ENCODE measurements around the gene DCST1.
"Not testable (repeated sequence)": the region's sequence is repeated elsewhere in the genome, so short reads cannot be mapped to it uniquely, and the experiment has no call there.

The DCST1 gene

GRCh38 chr1:154992721-154993571 is 40.7 kb upstream of the DCST1 start:
- POLR2A ChIA-PET = no interaction called here
- H3K4me3 ChIP-seq (ENCODE audit: control insufficient read depth in 1 of 7, extremely low read depth in 1 of 7, insufficient read depth in 4 of 7, low read depth in 2 of 7, low read length in 6 of 7) = no peak overlapping the region
- CTCF ChIA-PET = interaction anchor here (0.7 to 14.0 kb wide), 12 partner anchors 8 to 86 kb away, joined by 3 to 320 read pairs (median 6); partner anchors contain the start of genes CKS1B, FLAD1, PBXIP1 and PYGO2

DNA sequence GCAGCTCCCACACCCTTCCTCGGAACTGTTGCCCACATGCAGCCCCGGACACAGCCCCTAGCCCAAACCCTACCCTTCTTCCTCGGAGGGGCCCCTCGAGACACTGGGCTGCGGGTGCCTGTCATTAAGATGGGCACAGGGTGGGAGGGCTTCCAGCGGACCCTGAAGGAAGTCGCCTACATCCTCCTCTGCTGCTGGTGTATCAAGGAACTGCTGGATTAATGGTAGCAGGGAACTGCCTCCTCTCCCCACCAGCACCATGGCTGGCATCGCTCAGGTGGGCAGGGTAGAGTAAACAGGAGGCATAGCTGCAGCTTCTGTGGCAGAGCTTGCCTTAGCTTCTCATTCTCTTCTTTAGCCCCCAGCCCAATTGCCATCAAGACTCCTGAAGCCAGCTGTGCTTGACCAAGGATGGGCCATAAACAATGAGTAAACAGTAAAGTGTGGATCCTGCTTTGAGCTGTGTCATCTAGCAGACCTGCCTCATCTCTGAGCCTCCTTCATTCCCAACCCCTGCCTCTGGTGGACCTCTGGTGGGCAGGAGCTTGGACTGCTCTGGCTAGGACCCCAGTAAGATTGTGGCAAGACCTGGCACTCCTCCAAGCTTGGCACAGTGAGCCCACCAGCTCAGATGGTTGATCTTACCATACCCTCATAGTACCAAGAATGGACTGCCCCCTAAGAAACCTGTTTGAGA is 39.9 kb upstream of the DCST1 start, which contains the start of gene LENEP:
LENEP (plus strand) TSS at position 15 of the 697 bp plus-strand sequence; CDS start at position 37, 22 bp downstream.
- peaks cover 4 to 54% (median 44%) of the 10 kb centered on the region in 4 experiments for H3K4me1 ChIP-seq (ENCODE audit: control extremely low read depth in 1 of 4, control insufficient read depth in 4 of 4, insufficient read depth in 4 of 4, low read length in 3 of 4)
- H3K27ac ChIP-seq (ENCODE audit: insufficient read depth in 1 of 2, low read depth in 1 of 2, low read length in 2 of 2, poor library complexity in 1 of 2, severe bottlenecking in 2 of 2) = no peak within 1 kb of the TSS
- H3K36me3 ChIP-seq (ENCODE audit: control insufficient read depth in 4 of 4, insufficient read depth in 4 of 4, low read length in 3 of 4) = peaks cover 4 to 32% (median 20%) of the 10 kb centered on the region in 4 experiments
- no peak within 1 kb of the TSS for H3K4me3 ChIP-seq (ENCODE audit: control insufficient read depth in 1 of 7, extremely low read depth in 1 of 7, insufficient read depth in 4 of 7, low read depth in 2 of 7, low read length in 6 of 7)
- H3K9me3 ChIP-seq (ENCODE audit: control extremely low read depth in 1 of 5, control insufficient read depth in 4 of 5, insufficient read depth in 2 of 5, low read depth in 1 of 5, low read length in 4 of 5) = no peaks in the 10 kb centered on the region
- DNase-seq = no peak
- CTCF ChIA-PET = interaction anchor here (0.7 to 14.0 kb wide), 24 partner anchors 7 to 87 kb away, joined by 3 to 320 read pairs (median 4); partner anchors contain the start of genes CKS1B, FLAD1, PBXIP1 and PYGO2
- POLR2A ChIA-PET = interaction anchor here (1.0 kb wide), 1 partner anchor 11 kb away, joined by 3 read pairs; the partner anchor contains the start of gene FLAD1
- no peaks in the 10 kb centered on the region for H3K27me3 ChIP-seq (replicated peaks in 2 of 5; ENCODE audit: control insufficient read depth in 4 of 5, insufficient read depth in 5 of 5, low read length in 4 of 5)
- WGBS (ENCODE audit: insufficient coverage) = 93% methylated on average over 5 of the region's 8 CpGs

More at GRCh38 chr1:154992721-154993571, 40.7 kb upstream of the DCST1 start:
- no peak for DNase-seq
- H3K36me3 ChIP-seq (ENCODE audit: control insufficient read depth in 4 of 4, insufficient read depth in 4 of 4, low read length in 3 of 4) = peaks cover 5 to 40% (median 28%) of the 10 kb centered on the region in 4 experiments
- H3K27me3 ChIP-seq (replicated peaks in 2 of 5; ENCODE audit: control insufficient read depth in 4 of 5, insufficient read depth in 5 of 5, low read length in 4 of 5) = no peaks in the 10 kb centered on the region
- WGBS (ENCODE audit: insufficient coverage) = 46% methylated on average over 2 of the region's 14 CpGs
- peaks cover 4 to 46% (median 36%) of the 10 kb centered on the region in 4 experiments for H3K4me1 ChIP-seq (ENCODE audit: control extremely low read depth in 1 of 4, control insufficient read depth in 4 of 4, insufficient read depth in 4 of 4, low read length in 3 of 4)
- H3K9me3 ChIP-seq (ENCODE audit: control extremely low read depth in 1 of 5, control insufficient read depth in 4 of 5, insufficient read depth in 2 of 5, low read depth in 1 of 5, low read length in 4 of 5) = no peaks in the 10 kb centered on the region
- H3K27ac ChIP-seq (ENCODE audit: insufficient read depth in 1 of 2, low read depth in 1 of 2, low read length in 2 of 2, poor library complexity in 1 of 2, severe bottlenecking in 2 of 2) = no peak overlapping the region

DNA sequence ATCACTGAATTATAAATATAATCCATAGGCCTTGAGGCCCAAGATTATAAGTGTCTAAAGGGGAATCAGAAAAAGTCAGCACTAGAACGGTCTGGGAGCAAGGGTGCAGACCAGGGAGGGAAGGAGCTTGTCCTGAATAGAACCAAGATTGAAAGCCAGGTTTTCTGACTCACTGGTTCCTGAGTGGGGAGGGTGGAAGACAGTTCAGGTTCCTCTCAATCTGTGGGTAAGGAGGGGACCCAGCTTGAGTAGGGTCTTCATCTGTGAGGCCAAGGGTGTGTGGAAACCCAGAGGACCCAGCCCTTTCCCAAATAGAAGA is 39.4 kb upstream of the DCST1 start:
- no peak for DNase-seq
- 77% methylated on average over 1 of the region's 1 CpG for WGBS (ENCODE audit: insufficient coverage)
- Histone ChIP-seq H3K27me3 (replicated peaks in 2 of 5; ENCODE audit: control insufficient read depth in 4 of 5, insufficient read depth in 5 of 5, low read length in 4 of 5) (no peaks in the 10 kb centered on the region), H3K27ac (ENCODE audit: insufficient read depth in 1 of 2, low read depth in 1 of 2, low read length in 2 of 2, poor library complexity in 1 of 2, severe bottlenecking in 2 of 2) (no peak overlapping the region), H3K36me3 (ENCODE audit: control insufficient read depth in 4 of 4, insufficient read depth in 4 of 4, low read length in 3 of 4) (peaks cover 4 to 27% (median 15%) of the 10 kb centered on the region in 4 experiments), H3K4me3 (ENCODE audit: control insufficient read depth in 1 of 7, extremely low read depth in 1 of 7, insufficient read depth in 4 of 7, low read depth in 2 of 7, low read length in 6 of 7) (no peak overlapping the region), H3K4me1 (ENCODE audit: control extremely low read depth in 1 of 4, control insufficient read depth in 4 of 4, insufficient read depth in 4 of 4, low read length in 3 of 4) (peaks cover 4 to 59% (median 49%) of the 10 kb centered on the region in 4 experiments), H3K9me3 (ENCODE audit: control extremely low read depth in 1 of 5, control insufficient read depth in 4 of 5, insufficient read depth in 2 of 5, low read depth in 1 of 5, low read length in 4 of 5) (no peaks in the 10 kb centered on the region)
- POLR2A ChIA-PET = interaction anchor here (1.0 kb wide), 1 partner anchor 11 kb away, joined by 3 read pairs; the partner anchor contains the start of gene FLAD1
- CTCF ChIA-PET = interaction anchor here (0.8 to 14.0 kb wide), 21 partner anchors 13 to 81 kb away, joined by 3 to 320 read pairs (median 5); partner anchors contain the start of genes CKS1B, FLAD1, PBXIP1 and PYGO2

GRCh38 chr1:154994591-154994990 is 39.0 kb upstream of the DCST1 start:
- Histone ChIP-seq H3K36me3 (ENCODE audit: control insufficient read depth in 4 of 4, insufficient read depth in 4 of 4, low read length in 3 of 4) (peaks cover 4 to 24% (median 12%) of the 10 kb centered on the region in 4 experiments), H3K27ac (ENCODE audit: insufficient read depth in 1 of 2, low read depth in 1 of 2, low read length in 2 of 2, poor library complexity in 1 of 2, severe bottlenecking in 2 of 2) (no peak overlapping the region), H3K27me3 (replicated peaks in 2 of 5; ENCODE audit: control insufficient read depth in 4 of 5, insufficient read depth in 5 of 5, low read length in 4 of 5) (no peaks in the 10 kb centered on the region), H3K4me1 (ENCODE audit: control extremely low read depth in 1 of 4, control insufficient read depth in 4 of 4, insufficient read depth in 4 of 4, low read length in 3 of 4) (peaks cover 4 to 61% (median 52%) of the 10 kb centered on the region in 4 experiments), H3K4me3 (ENCODE audit: control insufficient read depth in 1 of 7, extremely low read depth in 1 of 7, insufficient read depth in 4 of 7, low read depth in 2 of 7, low read length in 6 of 7) (no peak overlapping the region), H3K9me3 (ENCODE audit: control extremely low read depth in 1 of 5, control insufficient read depth in 4 of 5, insufficient read depth in 2 of 5, low read depth in 1 of 5, low read length in 4 of 5) (no peaks in the 10 kb centered on the region)
- DNase-seq = no peak
- WGBS (ENCODE audit: insufficient coverage) = 39% methylated on average over 3 of the region's 3 CpGs
- ChIA-PET POLR2A (interaction anchor here (0.7 to 1.0 kb wide), 2 partner anchors 11 to 23 kb away, joined by 3 read pairs; partner anchors contain the start of gene FLAD1), CTCF (interaction anchor here (0.6 to 14.0 kb wide), 23 partner anchors 13 to 103 kb away, joined by 3 to 320 read pairs (median 4); partner anchors contain the start of genes CKS1B, FLAD1, PBXIP1 and PYGO2)

DNA sequence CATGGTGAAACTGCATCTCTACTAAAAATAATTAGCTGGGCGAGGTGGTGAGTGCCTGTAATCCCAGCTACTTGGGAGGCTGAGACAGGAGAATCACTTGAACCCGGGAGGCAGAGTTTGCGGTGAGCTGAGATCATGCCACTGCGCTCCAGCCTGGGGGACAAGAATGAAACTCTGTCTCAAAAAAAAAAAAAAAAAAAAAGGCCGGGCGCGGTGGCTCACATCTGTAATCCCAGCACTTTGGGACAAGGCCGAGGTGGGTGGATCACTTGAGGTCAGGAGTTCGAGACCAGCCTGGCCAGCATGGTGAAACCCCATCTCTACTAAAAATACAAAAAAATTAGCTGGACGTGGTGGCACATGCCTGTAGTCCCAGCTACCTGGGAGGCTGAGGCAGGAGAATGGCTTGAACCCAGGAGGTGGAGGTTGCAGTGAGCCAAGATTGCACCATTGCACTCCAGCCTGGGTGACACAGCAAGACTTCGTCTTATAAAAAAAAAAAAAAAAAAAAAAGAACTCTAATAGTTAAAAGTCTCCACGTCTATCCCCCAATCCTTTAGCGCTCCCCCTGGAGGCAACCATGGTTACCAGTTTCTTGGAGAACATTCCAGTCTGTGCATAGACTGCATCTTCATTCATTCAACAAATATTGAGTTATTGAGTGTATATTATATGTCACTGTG is 38.2 kb upstream of the DCST1 start:
- not testable (repeated sequence) for H3K27me3 ChIP-seq (replicated peaks in 2 of 5; ENCODE audit: control insufficient read depth in 4 of 5, insufficient read depth in 5 of 5, low read length in 4 of 5); H3K4me3 ChIP-seq (ENCODE audit: control insufficient read depth in 1 of 7, extremely low read depth in 1 of 7, insufficient read depth in 4 of 7, low read depth in 2 of 7, low read length in 6 of 7); H3K27ac ChIP-seq (ENCODE audit: insufficient read depth in 1 of 2, low read depth in 1 of 2, low read length in 2 of 2, poor library complexity in 1 of 2, severe bottlenecking in 2 of 2); H3K9me3 ChIP-seq (ENCODE audit: control extremely low read depth in 1 of 5, control insufficient read depth in 4 of 5, insufficient read depth in 2 of 5, low read depth in 1 of 5, low read length in 4 of 5)
- POLR2A ChIA-PET = interaction anchor here (1.3 kb wide), 1 partner anchor 34 kb away, joined by 4 read pairs; the partner anchor contains the start of gene PYGO2
- WGBS (ENCODE audit: insufficient coverage) = 88% methylated on average over 3 of the region's 13 CpGs
- H3K36me3 ChIP-seq (ENCODE audit: control insufficient read depth in 4 of 4, insufficient read depth in 4 of 4, low read length in 3 of 4) = peaks cover 0 to 15% (median 4%) of the 10 kb centered on the region in 4 experiments
- H3K4me1 ChIP-seq (ENCODE audit: control extremely low read depth in 1 of 4, control insufficient read depth in 4 of 4, insufficient read depth in 4 of 4, low read length in 3 of 4) = peaks cover 7 to 69% (median 60%) of the 10 kb centered on the region in 4 experiments
- DNase-seq = peak; percentile 54 to 69 (median 55)
- CTCF ChIA-PET = interaction anchor here (0.8 to 14.0 kb wide), 12 partner anchors 13 to 315 kb away, joined by 3 to 320 read pairs (median 4); partner anchors contain the start of genes CKS1B, FLAD1 and SHC1
